Gastroesophageal sphincter (tissue), 4 donors: ENCODE data around the gene DPP6. TPM values are rescaled to one million over a fixed set of nuclear protein-coding genes. Genes with fewer than 3 reads are reported as not detected.
"Not testable (repeated sequence)": the region's sequence is repeated elsewhere in the genome, so short reads cannot be mapped to it uniquely, and the experiment has no call there.

Experiments used
- ATAC-seq: fragments of 150-250 bp; one replicate; pipeline ENCODE4 v1.9.1; 2016; ENCODE audit warnings: mild to moderate bottlenecking, moderate library complexity
- H3K27ac ChIP-seq, 4 donors: fragments of 200-600 bp; sonication (generic) in 3 of 4; 1 replicate in 3 of 4; 2 replicates in 1 of 4; pipeline ENCODE4 v1.5.1; 2016 to 2019
- H3K27me3 ChIP-seq: fragments of 200-600 bp; sonication (generic); one replicate; pipeline ENCODE4 v1.5.1; 2019
- H3K36me3 ChIP-seq, 2 donors: fragments of 200-600 bp; sonication (generic); one replicate each; pipeline ENCODE4 v1.5.1; 2019; ENCODE audit warnings: control low read depth in 1 of 2
- H3K4me1 ChIP-seq, 3 donors: fragments of 200-600 bp; sonication (generic); 1 replicate in 2 of 3; 2 replicates in 1 of 3; pipeline ENCODE4 v1.5.1; 2016 to 2019; ENCODE audit warnings: control low read depth in 2 of 3
- H3K4me3 ChIP-seq, 2 donors: fragments of 200-600 bp; sonication (generic); one replicate each; pipeline ENCODE4 v1.5.1; 2019; ENCODE audit warnings: mild to moderate bottlenecking in 1 of 2, moderate library complexity in 1 of 2
- H3K9me3 ChIP-seq, 3 donors: fragments of 200-600 bp; sonication (generic); one replicate each; pipeline ENCODE4 v1.5.1; 2017 to 2019; ENCODE audit warnings: control low read depth in 2 of 3
- CTCF ChIP-seq, 4 experiments: fragments of 200-600 bp in 2 of 4; fragments of 450-650 bp in 2 of 4; sonication (generic) in 1 of 4; IDR thresholded peaks; one replicate each; pipeline ENCODE4 v1.5.1; 2017 to 2019; ENCODE audit warnings: antibody characterized with exemption in 4 of 4, mild to moderate bottlenecking in 2 of 4, moderate library complexity in 2 of 4
- EP300 ChIP-seq: sonication (generic); formaldehyde crosslinking; IDR thresholded peaks from one replicate; pipeline ENCODE4 v1.6.1; 2017; ENCODE audit warnings: antibody characterized with exemption, mild to moderate bottlenecking
- POLR2A ChIP-seq, 2 donors: fragments of 450-650 bp; IDR thresholded peaks; one replicate each; pipeline ENCODE4 v1.6.1; 2017; ENCODE audit warnings: antibody characterized with exemption in 2 of 2, mild to moderate bottlenecking in 2 of 2, moderate library complexity in 1 of 2
- POLR2AphosphoS5 ChIP-seq: sonication (generic); formaldehyde crosslinking; IDR thresholded peaks from one replicate; pipeline ENCODE4 v1.6.1; 2017; ENCODE audit warnings: antibody characterized with exemption
- WGBS, 2 donors: methylation state at CpG; one replicate each; pipeline ENCODE4 v1.1.5; 2018; ENCODE audit warnings: low coverage in 1 of 2; 5-methylcytosine and 5-hydroxymethylcytosine counted together
- total RNA-seq, 4 donors: library from RNA; depleted of rRNA; stranded (reverse); fragments of >200 nt; gene quantifications; one replicate each; pipeline ENCODE4 v1.1.0, GENCODE V29; 2016

DPP6 gene
- total RNA-seq, 4 donors from 2014 or later, result 14.3 to 40.0 (median 23.1) TPM

- H3K9me3 ChIP-seq, H3K27ac ChIP-seq, H3K36me3 ChIP-seq, ATAC-seq, H3K4me3 ChIP-seq, H3K27me3 ChIP-seq, H3K4me1 ChIP-seq: not testable (repeated sequence)
Observed at GRCh38 chr7:154135646-154136045, 83.4 kb downstream of the DPP6 start.

- H3K36me3 ChIP-seq, H3K27ac ChIP-seq, H3K27me3 ChIP-seq, H3K9me3 ChIP-seq, H3K4me1 ChIP-seq, H3K4me3 ChIP-seq, ATAC-seq: not testable (repeated sequence)
- 80 to 93% methylated on average over 1 to 3 of the region's 9 CpGs for WGBS, 2 donors
Observed at GRCh38 chr7:154145922-154146706, 93.9 kb downstream of the DPP6 start.

- not testable (repeated sequence) for H3K4me1 ChIP-seq, H3K27ac ChIP-seq, H3K4me3 ChIP-seq, H3K9me3 ChIP-seq, H3K27me3 ChIP-seq, H3K36me3 ChIP-seq, ATAC-seq
- WGBS, 2 donors, result 75% methylated on average over 4 of the region's 8 CpGs; no CpG with 5 or more reads in 1 of the 2 donors
Observed at GRCh38 chr7:154146707-154147038, 94.5 kb downstream of the DPP6 start.

DNA sequence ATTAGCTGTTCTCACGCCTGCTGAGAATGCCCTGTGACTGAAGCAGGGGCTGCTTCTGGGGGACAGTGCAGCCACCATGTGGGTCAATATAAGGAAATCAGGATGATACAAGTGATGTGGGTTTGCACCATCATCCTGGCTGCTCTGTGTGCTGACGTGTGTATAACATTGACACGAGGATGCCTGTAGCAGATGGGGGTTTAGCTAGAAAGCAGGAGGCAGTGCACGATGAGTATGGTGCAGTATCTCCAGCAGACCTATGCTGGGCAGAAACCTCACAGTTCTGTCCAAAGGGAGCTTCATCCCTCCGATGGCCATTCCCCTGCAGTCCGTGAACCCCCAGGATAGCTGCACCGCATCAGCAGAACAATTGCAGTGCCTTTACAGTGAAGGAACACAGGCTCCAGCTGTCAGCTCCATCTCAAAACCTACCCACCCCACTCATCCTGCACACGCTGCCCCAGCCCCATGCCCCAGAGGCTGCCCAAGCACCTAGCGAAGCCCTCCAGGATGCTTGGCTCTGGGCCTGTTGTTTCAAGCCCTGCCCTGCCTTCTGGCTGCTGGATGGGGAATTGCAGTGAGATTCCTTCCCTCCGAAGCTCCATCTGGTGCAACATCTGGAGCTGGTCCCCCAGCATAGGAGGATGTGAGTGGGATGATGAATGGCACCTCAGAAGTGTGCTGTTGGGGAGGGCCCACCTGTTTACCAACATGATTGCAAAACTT is 96.8 kb downstream of the DPP6 start:
- not testable (repeated sequence) for H3K4me3 ChIP-seq, H3K36me3 ChIP-seq, H3K9me3 ChIP-seq, H3K27ac ChIP-seq, ATAC-seq, H3K27me3 ChIP-seq, H3K4me1 ChIP-seq
- WGBS, 2 donors, result no CpG with 5 or more reads among the region's 10 CpGs

GRCh38 chr7:154150656-154151055 is 98.5 kb downstream of the DPP6 start:
- not testable (repeated sequence) for H3K27me3 ChIP-seq, H3K4me1 ChIP-seq, H3K9me3 ChIP-seq, ATAC-seq, H3K36me3 ChIP-seq, H3K27ac ChIP-seq, H3K4me3 ChIP-seq
- WGBS, 2 donors, result 85 to 100% methylated on average over 1 to 5 of the region's 9 CpGs

DNA sequence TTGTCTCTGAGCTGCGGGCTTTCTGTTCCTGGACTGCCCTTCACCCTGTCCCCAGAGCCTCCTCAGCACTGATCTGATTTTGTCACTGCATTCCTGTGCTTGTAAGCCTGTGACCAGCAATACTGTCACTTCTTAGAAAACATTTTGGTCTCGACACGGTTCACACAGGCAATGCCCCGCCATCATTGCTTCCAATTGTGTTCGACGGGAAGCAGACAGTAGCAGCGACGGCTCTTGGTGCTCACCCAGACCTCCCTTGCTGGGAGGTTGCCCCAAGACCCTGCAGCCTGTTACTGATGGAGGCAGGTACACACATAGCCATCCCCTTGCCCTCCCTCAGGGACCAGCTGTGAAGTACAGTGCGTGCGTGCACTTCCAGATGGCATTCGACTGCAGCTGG is 99.1 kb downstream of the DPP6 start:
- not testable (repeated sequence) for H3K9me3 ChIP-seq, H3K27me3 ChIP-seq, H3K4me1 ChIP-seq, H3K27ac ChIP-seq, H3K4me3 ChIP-seq, ATAC-seq, H3K36me3 ChIP-seq
- WGBS, 2 donors, result 93% methylated on average over 3 of the region's 11 CpGs; no CpG with 5 or more reads in 1 of the 2 donors

DNA sequence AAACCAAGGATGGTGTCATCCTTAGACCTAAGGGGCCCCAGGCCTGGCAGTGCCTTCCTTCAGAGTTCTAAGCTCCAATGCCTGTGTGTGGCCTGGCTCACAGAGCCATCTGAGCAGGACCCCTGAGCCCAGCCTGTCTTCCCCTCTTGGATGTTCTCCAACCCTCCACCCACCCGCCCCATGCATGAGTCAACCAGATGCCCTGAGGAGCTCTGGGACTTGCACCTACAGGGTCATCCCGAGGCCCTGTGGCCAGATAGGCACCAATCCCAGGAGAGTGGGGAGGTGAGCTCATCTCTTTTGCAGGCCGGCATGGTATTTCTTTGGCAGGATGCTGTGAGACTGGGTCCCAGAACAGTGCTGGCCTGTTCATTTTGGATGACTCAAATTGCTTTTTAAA is 103.7 kb downstream of the DPP6 start:
- H3K27me3 ChIP-seq, H3K27ac ChIP-seq, H3K4me3 ChIP-seq, H3K36me3 ChIP-seq, ATAC-seq, H3K9me3 ChIP-seq, H3K4me1 ChIP-seq: not testable (repeated sequence)
- no CpG with 5 or more reads among the region's 3 CpGs for whole genome bisulfite sequencing, 2 donors

GRCh38 chr7:154162921-154163320 is 110.7 kb downstream of the DPP6 start:
- H3K4me3 ChIP-seq, H3K27me3 ChIP-seq, H3K4me1 ChIP-seq, H3K27ac ChIP-seq, H3K36me3 ChIP-seq, ATAC-seq, H3K9me3 ChIP-seq: not testable (repeated sequence)
- WGBS, 2 donors, result 88 to 90% methylated on average over 1 to 2 of the region's 6 CpGs

GRCh38 chr7:154163642-154164041 is 111.4 kb downstream of the DPP6 start:
- not testable (repeated sequence) for H3K36me3 ChIP-seq, H3K27ac ChIP-seq, H3K4me1 ChIP-seq, H3K27me3 ChIP-seq, H3K4me3 ChIP-seq, H3K9me3 ChIP-seq
- peak; percentile 31 for ATAC-seq
- WGBS, 2 donors, result 80% methylated on average over 1 of the region's 3 CpGs; no CpG with 5 or more reads in 1 of the 2 donors

- H3K27me3 ChIP-seq, result no peaks in the 10 kb centered on the region
- TF ChIP-seq CTCF (IDR thresholded peaks at IDR 0.05) (no peak), EP300 (no peak), POLR2A (IDR thresholded peaks at IDR 0.05) (no peak), POLR2AphosphoS5 (no peak)
- no peak overlapping the region for H3K4me3 ChIP-seq
- no peaks in the 10 kb centered on the region for H3K36me3 ChIP-seq
- no peak for ATAC-seq
- no peaks in the 10 kb centered on the region for H3K4me1 ChIP-seq
- 20% methylated on average over 2 of the region's 4 CpGs; no CpG with 5 or more reads in 1 of the 2 donors for WGBS, 2 donors
- H3K27ac ChIP-seq, result no peak overlapping the region
- no peaks in the 10 kb centered on the region for H3K9me3 ChIP-seq
Observed at GRCh38 chr7:154167051-154167450, 114.9 kb downstream of the DPP6 start.
